Endothelial cell (in vitro differentiated cells): ENCODE measurements around the gene LIM2. TPM values are rescaled to one million over a fixed set of nuclear protein-coding genes. Genes with fewer than 3 reads are reported as not detected.

Experiments
- DNase-seq: peaks from one replicate; pipeline ENCODE4 v3.0.0; 2021; ENCODE audit warnings: low spot score
- H3K27ac Mint-ChIP-seq: one replicate; pipeline ENCODE4 v1.8.0; 2021; ENCODE audit warnings: mixed read lengths, inconsistent platforms; ENCODE audit not compliant: unreplicated experiment
- H3K27me3 Mint-ChIP-seq: one replicate; pipeline ENCODE4 v1.8.0; 2021; ENCODE audit warnings: mild to moderate bottlenecking, moderate library complexity, mixed read lengths, inconsistent platforms; ENCODE audit not compliant: unreplicated experiment
- H3K36me3 Mint-ChIP-seq: one replicate; pipeline ENCODE4 v1.8.0; 2021; ENCODE audit warnings: mild to moderate bottlenecking, low read depth, mixed read lengths, inconsistent platforms; ENCODE audit not compliant: unreplicated experiment
- H3K4me1 Mint-ChIP-seq: one replicate; pipeline ENCODE4 v1.8.0; 2021; ENCODE audit warnings: mild to moderate bottlenecking, mixed read lengths, inconsistent platforms; ENCODE audit not compliant: unreplicated experiment
- H3K4me3 Mint-ChIP-seq: one replicate; pipeline ENCODE4 v1.8.0; 2021; ENCODE audit warnings: mild to moderate bottlenecking, mixed read lengths, inconsistent platforms; ENCODE audit not compliant: unreplicated experiment
- H3K9me3 Mint-ChIP-seq: one replicate; pipeline ENCODE4 v1.8.0; 2021; ENCODE audit warnings: mixed read lengths, inconsistent platforms; ENCODE audit not compliant: unreplicated experiment
- CTCF ChIP-seq: fragments of 200-600 bp; sonication (generic); IDR thresholded peaks from one replicate; pipeline ENCODE4 v1.5.0; 2021; ENCODE audit warnings: antibody characterized with exemption; ENCODE audit not compliant: unreplicated experiment
- total RNA-seq: library from RNA; stranded (reverse); fragmentation: NEBNext Ultra II Directional; extraction: Animal tissue kit (Norgen Biotek cat#: 25700); gene quantifications from one replicate; pipeline ENCODE4 v1.2.1, GENCODE V29; 2021; ENCODE audit not compliant: unreplicated experiment

The LIM2 gene
- total RNA-seq, 1 donor from 2014 or later, result not detected

GRCh38 chr19:51372649-51373504, 14.9 kb downstream of the LIM2 start, which contains the start of gene NKG7:
Gene NKG7, minus strand, starts transcription at chr19:51372654. Its CDS starts 119 bp downstream, at chr19:51372535.
- H3K4me1 Mint-ChIP-seq, result peaks cover 9% of the 10 kb centered on the region
- no peaks in the 10 kb centered on the region for H3K9me3 Mint-ChIP-seq
- DNase-seq, result no peak
- H3K4me3 Mint-ChIP-seq, result no peak within 1 kb of the TSS
- peaks cover 7% of the 10 kb centered on the region for H3K27me3 Mint-ChIP-seq
- H3K36me3 Mint-ChIP-seq, result peaks cover 6% of the 10 kb centered on the region
- TF ChIP-seq CTCF, result no peak
- no peak within 1 kb of the TSS for H3K27ac Mint-ChIP-seq

- Mint-ChIP-seq H3K27me3 (peaks cover 7% of the 10 kb centered on the region), H3K9me3 (no peaks in the 10 kb centered on the region), H3K4me1 (peaks cover 9% of the 10 kb centered on the region), H3K4me3 (no peak overlapping the region), H3K36me3 (peaks cover 6% of the 10 kb centered on the region), H3K27ac (no peak overlapping the region)
- no peak for TF ChIP-seq CTCF
- no peak for DNase-seq
Measured at GRCh38 chr19:51372021-51372648, 15.6 kb downstream of the LIM2 start.

- DNase-seq, result no peak
- Mint-ChIP-seq H3K9me3 (no peaks in the 10 kb centered on the region), H3K27ac (no peak overlapping the region), H3K36me3 (peaks cover 6% of the 10 kb centered on the region), H3K27me3 (peaks cover 12% of the 10 kb centered on the region), H3K4me1 (peaks cover 13% of the 10 kb centered on the region), H3K4me3 (no peak overlapping the region)
- TF ChIP-seq CTCF, result no peak
Measured at GRCh38 chr19:51371186-51371690, 16.5 kb downstream of the LIM2 start.

- Mint-ChIP-seq H3K4me1 (peaks cover 18% of the 10 kb centered on the region), H3K36me3 (peaks cover 10% of the 10 kb centered on the region), H3K27me3 (peaks cover 17% of the 10 kb centered on the region), H3K4me3 (peak overlapping the region; percentile 59), H3K9me3 (no peaks in the 10 kb centered on the region), H3K27ac (no peak overlapping the region)
- no peak for TF ChIP-seq CTCF
- DNase-seq, result no peak
Measured at GRCh38 chr19:51370230-51370629, 17.5 kb downstream of the LIM2 start.
